Right renal cortex interstitium (tissue), 3 donors: ENCODE measurements around the gene SORCS1. TPM values are rescaled to one million over a fixed set of nuclear protein-coding genes. Genes with fewer than 3 reads are reported as not detected.

Experiments used
- DNase-seq, 3 donors: peaks; one replicate each; pipeline ENCODE4 v3.0.0-alpha.2; 2013; ENCODE audit warnings: low read depth in 3 of 3, low spot score in 2 of 3
- polyA plus RNA-seq, 3 donors: library from polyadenylated mRNA; unstranded; fragments of 120-200 nt; gene quantifications; one replicate each; pipeline ENCODE4 v1.2.1, GENCODE V29; 2013; ENCODE audit not compliant: insufficient read length in 3 of 3

SORCS1 gene
- polyA plus RNA-seq, 3 donors, result 12.0 to 21.6 (median 17.3) TPM

GRCh38 chr10:107118866-107119265 lies 45.6 kb downstream of the SORCS1 start:
- DNase-seq, result no peak

GRCh38 chr10:107104026-107104652 lies 60.4 kb downstream of the SORCS1 start:
- DNase-seq, result no peak

GRCh38 chr10:107103174-107104025 lies 61.1 kb downstream of the SORCS1 start:
- no peak for DNase-seq

- DNase-seq, result no peak
Measured at GRCh38 chr10:107098326-107098725, 66.2 kb downstream of the SORCS1 start.

GRCh38 chr10:107094824-107095522 lies 69.5 kb downstream of the SORCS1 start:
- DNase-seq, result no peak

- no peak for DNase-seq
Measured at GRCh38 chr10:107092321-107092720, 72.2 kb downstream of the SORCS1 start.

- DNase-seq, result peak in 2 of 3 donors; percentile 2 to 6
Measured at GRCh38 chr10:107091126-107091525, 73.4 kb downstream of the SORCS1 start.

GRCh38 chr10:107085665-107086525 lies 78.6 kb downstream of the SORCS1 start:
- DNase-seq, result no peak

- DNase-seq, result no peak
Measured at GRCh38 chr10:107083388-107084009, 81.0 kb downstream of the SORCS1 start.

GRCh38 chr10:107081644-107082043 lies 82.9 kb downstream of the SORCS1 start:
- DNase-seq, result no peak

GRCh38 chr10:107075117-107075516 lies 89.4 kb downstream of the SORCS1 start:
- DNase-seq, result no peak

GRCh38 chr10:107072786-107073185 lies 91.7 kb downstream of the SORCS1 start:
- no peak for DNase-seq

GRCh38 chr10:107072028-107072427 lies 92.5 kb downstream of the SORCS1 start:
- DNase-seq, result no peak

GRCh38 chr10:107071301-107071700 lies 93.2 kb downstream of the SORCS1 start:
- DNase-seq, result no peak

- no peak for DNase-seq
Measured at GRCh38 chr10:107067843-107068242, 96.7 kb downstream of the SORCS1 start.

- DNase-seq, result no peak
Measured at GRCh38 chr10:107064075-107064474, 100.4 kb downstream of the SORCS1 start.

GRCh38 chr10:107059872-107060271 lies 104.6 kb downstream of the SORCS1 start:
- DNase-seq, result no peak

- no peak for DNase-seq
Measured at GRCh38 chr10:107059068-107059804, 105.3 kb downstream of the SORCS1 start.

GRCh38 chr10:107058331-107058730 lies 106.2 kb downstream of the SORCS1 start:
- DNase-seq, result no peak
